ENCODE results near the gene LUZP2.

DNA sequence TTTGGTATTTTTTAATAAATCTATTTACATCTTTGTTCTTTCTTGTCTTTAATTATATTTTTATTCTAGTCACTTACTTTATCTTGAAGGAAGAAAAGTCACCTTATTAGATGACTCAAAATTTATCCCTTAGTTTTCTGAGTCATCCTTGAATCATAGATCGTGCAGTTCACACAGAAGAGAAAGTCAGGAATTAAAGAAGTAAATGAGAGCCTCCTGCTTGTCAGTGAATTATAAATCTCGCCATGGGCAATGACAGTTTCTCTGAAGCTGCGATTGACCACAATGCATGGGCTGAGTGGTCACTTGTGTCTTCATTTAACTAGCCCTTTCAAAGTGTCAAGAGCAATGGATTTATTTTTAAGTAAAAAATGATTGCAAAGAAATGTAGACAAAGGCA is 91.2 kb downstream of the LUZP2 start:
- no peak for TF ChIP-seq TCF4 (CRISPR knock-in tag; IDR thresholded peaks at IDR 0.05; ENCODE audit: borderline replicate concordance)
- TF ChIP-seq CSDC2 (CRISPR knock-in tag; IDR thresholded peaks at IDR 0.05), result no peak
- TF ChIP-seq ZNF8 (CRISPR knock-in tag; IDR thresholded peaks at IDR 0.05), result no peak
- TF ChIP-seq ESRRG (CRISPR knock-in tag; IDR thresholded peaks at IDR 0.05), result no peak
- TF ChIP-seq ZFP30 (CRISPR knock-in tag; IDR thresholded peaks at IDR 0.05), result no peak
- TF ChIP-seq, protein P1, sequence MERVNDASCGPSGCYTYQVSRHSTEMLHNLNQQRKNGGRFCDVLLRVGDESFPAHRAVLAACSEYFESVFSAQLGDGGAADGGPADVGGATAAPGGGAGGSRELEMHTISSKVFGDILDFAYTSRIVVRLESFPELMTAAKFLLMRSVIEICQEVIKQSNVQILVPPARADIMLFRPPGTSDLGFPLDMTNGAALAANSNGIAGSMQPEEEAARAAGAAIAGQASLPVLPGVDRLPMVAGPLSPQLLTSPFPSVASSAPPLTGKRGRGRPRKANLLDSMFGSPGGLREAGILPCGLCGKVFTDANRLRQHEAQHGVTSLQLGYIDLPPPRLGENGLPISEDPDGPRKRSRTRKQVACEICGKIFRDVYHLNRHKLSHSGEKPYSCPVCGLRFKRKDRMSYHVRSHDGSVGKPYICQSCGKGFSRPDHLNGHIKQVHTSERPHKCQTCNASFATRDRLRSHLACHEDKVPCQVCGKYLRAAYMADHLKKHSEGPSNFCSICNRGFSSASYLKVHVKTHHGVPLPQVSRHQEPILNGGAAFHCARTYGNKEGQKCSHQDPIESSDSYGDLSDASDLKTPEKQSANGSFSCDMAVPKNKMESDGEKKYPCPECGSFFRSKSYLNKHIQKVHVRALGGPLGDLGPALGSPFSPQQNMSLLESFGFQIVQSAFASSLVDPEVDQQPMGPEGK (CRISPR knock-in tag; IDR thresholded peaks at IDR 0.05; ENCODE audit: borderline replicate concordance), result no peak
- TF ChIP-seq, protein P2, sequence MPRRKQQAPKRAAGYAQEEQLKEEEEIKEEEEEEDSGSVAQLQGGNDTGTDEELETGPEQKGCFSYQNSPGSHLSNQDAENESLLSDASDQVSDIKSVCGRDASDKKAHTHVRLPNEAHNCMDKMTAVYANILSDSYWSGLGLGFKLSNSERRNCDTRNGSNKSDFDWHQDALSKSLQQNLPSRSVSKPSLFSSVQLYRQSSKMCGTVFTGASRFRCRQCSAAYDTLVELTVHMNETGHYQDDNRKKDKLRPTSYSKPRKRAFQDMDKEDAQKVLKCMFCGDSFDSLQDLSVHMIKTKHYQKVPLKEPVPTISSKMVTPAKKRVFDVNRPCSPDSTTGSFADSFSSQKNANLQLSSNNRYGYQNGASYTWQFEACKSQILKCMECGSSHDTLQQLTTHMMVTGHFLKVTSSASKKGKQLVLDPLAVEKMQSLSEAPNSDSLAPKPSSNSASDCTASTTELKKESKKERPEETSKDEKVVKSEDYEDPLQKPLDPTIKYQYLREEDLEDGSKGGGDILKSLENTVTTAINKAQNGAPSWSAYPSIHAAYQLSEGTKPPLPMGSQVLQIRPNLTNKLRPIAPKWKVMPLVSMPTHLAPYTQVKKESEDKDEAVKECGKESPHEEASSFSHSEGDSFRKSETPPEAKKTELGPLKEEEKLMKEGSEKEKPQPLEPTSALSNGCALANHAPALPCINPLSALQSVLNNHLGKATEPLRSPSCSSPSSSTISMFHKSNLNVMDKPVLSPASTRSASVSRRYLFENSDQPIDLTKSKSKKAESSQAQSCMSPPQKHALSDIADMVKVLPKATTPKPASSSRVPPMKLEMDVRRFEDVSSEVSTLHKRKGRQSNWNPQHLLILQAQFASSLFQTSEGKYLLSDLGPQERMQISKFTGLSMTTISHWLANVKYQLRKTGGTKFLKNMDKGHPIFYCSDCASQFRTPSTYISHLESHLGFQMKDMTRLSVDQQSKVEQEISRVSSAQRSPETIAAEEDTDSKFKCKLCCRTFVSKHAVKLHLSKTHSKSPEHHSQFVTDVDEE (CRISPR knock-in tag; IDR thresholded peaks at IDR 0.05), result no peak
- no peak for TF ChIP-seq ZFP3 (CRISPR knock-in tag; IDR thresholded peaks at IDR 0.05)
